SW480 (cell line): ENCODE data around the gene EVI5L.

Experiments
- DNase-seq: peaks from one replicate; pipeline ENCODE4 v3.0.0-alpha.2; 2016; ENCODE audit warnings: low spot score

The EVI5L gene

DNA sequence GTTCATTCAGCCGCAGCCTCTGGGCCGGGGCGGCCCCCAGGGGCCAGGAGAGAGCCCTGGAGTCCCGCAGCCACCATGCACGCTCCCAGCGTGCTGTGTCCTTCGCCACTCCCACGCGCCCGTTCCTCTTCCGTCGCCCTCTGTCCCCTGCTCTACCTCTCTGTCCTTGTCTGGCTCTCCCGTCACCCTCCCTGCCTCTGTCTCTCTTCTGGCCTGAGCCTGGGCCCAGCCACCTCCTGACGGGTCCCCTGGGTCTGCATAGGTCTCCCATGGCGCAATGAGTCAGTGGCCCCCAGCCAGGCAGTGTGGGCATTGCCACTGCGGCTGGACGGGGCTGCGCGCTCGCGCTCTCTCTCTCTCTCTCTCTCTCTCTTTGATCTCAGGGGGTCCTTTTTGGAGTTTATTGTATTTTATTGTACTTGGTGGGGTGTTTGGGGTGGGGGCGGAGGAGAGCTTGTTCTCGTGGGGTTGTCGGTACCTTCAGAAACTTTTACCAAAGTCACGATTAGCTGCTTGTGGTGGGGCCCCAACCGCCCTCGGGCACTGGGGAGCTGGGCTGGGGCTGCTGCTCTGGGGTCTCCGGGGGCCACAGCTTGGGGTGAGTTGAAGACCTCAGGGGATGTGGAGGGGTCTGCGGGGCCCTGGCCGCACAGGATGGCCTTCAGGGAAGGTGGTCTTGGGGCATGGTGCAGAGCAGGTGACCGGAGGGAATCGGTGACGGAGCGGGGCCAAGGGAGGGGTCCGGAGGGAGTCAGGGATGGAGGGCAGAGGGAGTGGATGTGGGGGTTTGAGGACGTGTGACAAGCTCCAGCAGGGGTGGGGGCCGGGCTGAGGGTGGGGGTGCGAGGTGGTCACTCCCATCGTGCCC, 82.9 kb downstream of the EVI5L start:
- no peak for DNase-seq

DNA sequence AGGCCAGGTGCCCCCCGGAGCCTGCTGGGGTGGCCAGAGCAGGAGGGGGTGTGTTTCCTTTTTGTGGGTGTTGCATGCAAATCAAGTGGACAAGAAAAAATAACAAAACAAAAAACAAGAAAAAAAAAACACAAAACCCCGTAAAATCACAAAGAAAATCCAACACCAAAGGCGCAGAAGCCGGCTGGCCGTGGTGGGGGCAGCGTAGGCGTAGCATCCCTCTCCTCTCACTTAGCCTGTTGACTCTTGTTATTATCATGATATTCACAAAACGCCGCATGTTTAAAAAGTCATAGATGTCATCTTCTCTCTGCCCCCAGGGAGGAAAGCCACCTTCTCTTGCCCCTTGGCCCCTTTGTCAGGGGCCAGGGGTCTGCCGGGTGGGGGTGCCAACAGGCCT, 83.6 kb downstream of the EVI5L start:
- DNase-seq, result no peak

DNA sequence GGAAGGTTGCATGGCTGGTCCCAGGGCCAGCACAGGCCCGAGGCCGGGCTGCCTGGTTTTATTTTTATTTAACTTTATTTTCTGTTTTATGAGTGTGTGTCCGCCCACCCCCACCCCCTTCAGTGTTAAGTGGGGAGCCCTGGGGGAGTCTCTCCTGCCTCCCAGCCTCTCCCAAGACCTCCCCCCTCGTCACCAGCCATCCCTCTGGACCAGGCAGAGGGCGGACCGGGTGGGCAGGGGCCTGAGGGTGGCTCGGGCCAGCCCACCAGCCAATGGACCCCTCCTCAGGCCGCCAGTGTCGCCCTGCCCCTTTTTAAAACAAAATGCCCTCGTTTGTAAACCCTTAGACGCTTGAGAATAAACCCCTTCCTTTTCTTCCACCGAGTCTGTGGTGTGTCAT, 84.1 kb downstream of the EVI5L start:
- no peak for DNase-seq
